Stimulated activated CD4-positive, alpha-beta T cell treated with anti-CD3 and anti-CD28 coated beads, TNF-alpha, amount 100 ng/mL, for 4 hours (primary cell): Measurements from ENCODE around the gene SEMA3B.
"Not testable (repeated sequence)": the region's sequence is repeated elsewhere in the genome, so short reads cannot be mapped to it uniquely, and the experiment has no call there.

ENCODE experiments used
- DNase-seq, 3 experiments: peaks; one replicate each; pipeline ENCODE4 v3.0.0-alpha.2; 2020; ENCODE audit warnings: low read depth in 3 of 3

Gene SEMA3B

DNA sequence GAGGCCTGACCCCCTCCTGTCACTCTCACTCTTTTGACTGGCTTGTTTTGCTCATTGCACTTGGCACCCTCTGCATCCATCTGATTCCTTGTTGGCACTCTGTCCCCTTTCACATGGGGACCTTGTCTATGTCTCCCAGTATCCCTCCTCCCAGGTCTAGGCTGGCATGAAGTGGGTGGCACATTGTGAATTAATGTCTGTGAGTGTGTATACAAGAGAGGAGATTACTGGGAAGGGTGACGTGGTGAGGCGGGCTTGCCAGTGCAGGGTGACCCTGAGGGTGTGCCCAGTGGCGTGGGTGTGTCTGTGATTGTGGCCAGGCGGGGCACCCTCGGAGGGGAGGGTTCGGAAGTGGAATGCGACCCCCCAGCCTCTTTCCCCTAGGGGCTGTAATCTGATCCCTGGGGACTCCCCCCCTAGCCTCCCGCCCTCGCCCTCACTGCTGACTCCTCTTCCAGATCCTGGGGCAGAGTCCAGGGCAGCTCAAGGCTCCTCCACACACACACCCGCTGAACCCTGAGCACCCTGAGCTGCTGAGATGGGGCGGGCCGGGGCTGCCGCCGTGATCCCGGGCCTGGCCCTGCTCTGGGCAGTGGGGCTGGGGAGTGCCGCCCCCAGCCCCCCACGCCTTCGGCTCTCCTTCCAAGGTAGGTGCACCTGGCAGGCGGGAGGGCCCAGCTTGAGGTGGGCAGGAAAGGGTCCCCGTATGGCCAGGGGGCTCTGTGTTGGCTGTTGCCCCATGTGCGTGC lies at the start of gene SEMA3B:
TSS of gene SEMA3B (plus strand) at position 445 of the 749 bp plus-strand sequence. CDS start at position 539, 94 bp downstream.
- DNase-seq = no peak

DNA sequence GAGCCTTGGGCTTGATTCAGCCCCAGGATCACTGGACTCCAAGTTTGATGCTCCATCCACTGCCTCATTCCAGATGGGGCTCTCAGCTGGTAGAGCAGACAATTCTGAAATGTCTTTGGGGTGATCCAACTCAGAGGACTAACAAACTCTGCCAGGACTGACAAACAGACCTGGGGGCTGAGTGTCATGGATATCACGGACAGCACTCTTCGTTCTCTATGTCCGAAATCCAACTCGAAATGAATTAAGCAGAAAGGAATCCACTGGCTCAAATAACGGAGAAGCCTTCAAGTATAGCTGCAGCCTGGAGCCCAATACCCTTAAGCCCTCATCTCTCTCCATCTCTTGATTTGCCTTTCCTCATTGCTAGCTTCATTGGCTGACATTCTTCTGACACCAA lies 49.7 kb upstream of the SEMA3B start:
- no peak for DNase-seq

GRCh38 chr3:50220109-50220508 lies 48.8 kb upstream of the SEMA3B start:
- DNase-seq = no peak

- no peak for DNase-seq
Measured at GRCh38 chr3:50221051-50221410, 47.9 kb upstream of the SEMA3B start.

GRCh38 chr3:50221411-50222168 lies 47.4 kb upstream of the SEMA3B start:
- no peak for DNase-seq

- DNase-seq = no peak
Measured at GRCh38 chr3:50222169-50222528, 46.8 kb upstream of the SEMA3B start.

DNA sequence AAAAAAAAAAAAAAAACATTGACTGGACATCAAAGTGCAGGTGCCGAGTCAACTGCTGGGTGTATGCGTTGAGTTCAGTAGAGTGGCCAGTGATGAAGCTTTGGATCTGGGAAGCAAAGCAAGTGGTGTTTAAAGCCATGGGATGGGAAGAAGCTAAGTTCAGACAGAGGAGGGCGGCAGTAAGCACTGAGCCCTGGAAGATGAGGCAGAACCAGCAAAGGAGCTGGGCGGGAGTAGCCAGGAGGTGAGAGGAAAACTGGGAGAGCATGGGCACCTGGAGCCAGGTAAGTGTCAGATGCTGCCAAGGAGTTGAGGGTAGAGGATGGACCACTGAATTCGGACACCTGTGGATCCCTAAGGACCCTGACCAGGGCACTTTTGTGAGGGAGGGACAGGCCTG lies 44.3 kb upstream of the SEMA3B start:
- DNase-seq = no peak

DNA sequence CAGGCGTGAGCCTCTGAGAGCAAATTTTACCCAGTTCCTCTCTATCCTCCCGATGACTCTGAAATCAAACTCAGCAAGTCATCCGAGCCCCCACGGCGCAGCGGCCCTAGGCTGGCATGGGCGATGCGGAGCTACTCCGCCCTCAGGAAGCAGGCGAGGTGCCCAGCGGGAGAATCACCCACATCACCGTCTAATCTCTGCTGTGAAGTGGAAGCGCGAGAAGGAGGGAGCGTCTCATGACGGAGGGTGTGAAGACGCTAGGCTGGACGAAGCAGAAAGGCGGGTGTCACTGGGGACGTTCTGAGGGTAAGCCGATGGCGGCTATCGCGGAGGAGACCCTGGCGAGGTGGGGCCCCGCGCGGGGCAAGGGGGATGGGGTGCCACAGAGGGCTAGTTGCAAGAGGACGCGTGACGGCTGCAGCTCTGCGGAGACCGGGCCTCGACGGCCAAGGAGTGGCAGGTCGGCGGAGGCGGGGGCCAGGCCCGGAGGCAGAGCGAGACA lies 42.0 kb upstream of the SEMA3B start:
- DNase-seq = peak in 1 of 3 experiments; percentile 26

- DNase-seq = peak; percentile 75 to 78 (median 75)
Measured at GRCh38 chr3:50227390-50228183, 41.4 kb upstream of the SEMA3B start.

DNA sequence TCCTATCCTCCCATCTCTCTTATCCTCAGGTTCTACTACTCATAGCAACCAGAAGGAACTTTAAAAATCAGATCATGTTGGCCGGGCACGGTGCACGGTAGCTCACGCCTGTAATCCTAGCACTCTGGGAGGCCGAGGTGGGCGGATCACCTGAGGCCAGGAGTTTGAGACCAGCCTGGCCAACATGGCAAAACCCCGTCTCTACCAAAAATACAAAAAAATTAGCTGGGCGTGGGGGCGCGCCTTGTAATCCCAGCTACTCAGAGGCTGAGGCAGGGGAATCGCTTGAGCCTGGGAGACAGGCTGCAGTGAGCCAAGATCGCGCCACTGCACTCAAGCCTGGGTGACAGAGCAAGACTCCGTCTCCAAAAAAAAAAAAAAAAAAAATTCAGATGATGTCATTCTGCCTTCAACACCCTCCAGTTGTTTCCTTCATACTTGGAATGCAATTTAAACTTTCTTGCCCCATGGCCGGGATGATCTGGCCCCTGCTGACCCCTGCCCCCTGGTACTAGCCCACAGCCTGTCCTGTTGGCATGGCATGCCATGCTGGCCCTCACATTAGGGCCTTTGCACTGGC lies 40.7 kb upstream of the SEMA3B start:
- not testable (repeated sequence) for DNase-seq

GRCh38 chr3:50229490-50229889 lies 39.5 kb upstream of the SEMA3B start:
- DNase-seq = no peak

- DNase-seq = no peak
Measured at GRCh38 chr3:50230104-50230793, 38.7 kb upstream of the SEMA3B start.

GRCh38 chr3:50230794-50231125 lies 38.2 kb upstream of the SEMA3B start:
- no peak for DNase-seq

DNA sequence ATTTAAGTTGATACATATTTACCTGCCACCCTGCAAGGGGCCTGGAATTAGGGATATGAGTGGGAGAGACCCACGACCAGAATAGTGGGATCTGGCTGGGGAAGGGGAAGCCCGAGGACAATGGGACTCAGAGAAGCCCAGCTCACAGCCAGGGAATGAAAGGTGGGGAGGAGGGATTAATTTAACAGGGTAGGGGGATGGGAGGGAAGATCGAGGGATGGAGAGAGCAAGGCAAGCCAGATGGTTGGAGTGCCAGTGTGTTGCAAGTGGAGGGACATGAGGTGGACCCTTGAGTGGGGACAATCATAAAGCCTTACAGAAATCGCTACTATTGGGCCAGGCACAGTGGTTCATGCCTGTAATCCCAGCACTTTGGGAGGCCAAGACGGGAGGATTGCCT lies 37.4 kb upstream of the SEMA3B start:
- no peak for DNase-seq

DNA sequence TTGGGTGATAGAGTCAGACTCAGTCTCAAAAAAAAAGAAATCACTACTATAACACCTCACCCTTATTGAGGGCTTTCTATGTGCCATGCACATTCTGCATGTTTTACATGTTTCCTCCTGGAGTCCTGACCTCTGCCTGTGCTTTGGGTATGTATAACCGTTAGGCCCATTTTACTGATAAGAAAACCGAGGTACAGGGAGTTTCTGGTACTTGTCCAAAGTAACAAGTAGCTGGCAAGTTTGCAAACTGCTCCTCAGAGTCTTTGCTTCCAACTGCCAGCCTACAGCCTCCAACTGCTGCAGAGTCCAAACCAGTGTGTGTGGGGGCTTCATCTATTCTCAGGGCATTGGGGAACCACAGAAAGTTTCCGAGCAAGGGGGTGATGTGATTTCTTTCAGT lies 36.6 kb upstream of the SEMA3B start:
- DNase-seq = no peak

DNA sequence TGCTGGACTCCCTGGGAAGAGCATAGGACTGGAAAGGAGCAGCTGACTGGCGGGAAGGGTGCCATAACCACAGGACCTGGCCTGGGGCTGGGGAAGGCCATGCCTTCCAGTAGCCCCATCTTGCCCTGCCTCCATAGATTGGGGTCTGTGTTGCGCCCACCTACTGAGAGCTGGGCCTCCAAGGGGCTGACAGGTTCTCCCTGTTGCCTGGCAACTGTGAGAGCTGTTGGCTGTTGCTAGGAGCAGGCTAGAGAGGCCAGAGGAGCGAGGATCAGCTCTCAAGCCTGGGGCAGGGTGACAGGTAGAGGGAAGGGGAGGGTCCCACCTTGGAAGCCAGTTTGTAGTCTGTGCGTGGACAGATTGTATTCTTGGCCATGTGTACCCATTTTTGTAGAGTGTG lies 35.8 kb upstream of the SEMA3B start:
- DNase-seq = no peak

DNA sequence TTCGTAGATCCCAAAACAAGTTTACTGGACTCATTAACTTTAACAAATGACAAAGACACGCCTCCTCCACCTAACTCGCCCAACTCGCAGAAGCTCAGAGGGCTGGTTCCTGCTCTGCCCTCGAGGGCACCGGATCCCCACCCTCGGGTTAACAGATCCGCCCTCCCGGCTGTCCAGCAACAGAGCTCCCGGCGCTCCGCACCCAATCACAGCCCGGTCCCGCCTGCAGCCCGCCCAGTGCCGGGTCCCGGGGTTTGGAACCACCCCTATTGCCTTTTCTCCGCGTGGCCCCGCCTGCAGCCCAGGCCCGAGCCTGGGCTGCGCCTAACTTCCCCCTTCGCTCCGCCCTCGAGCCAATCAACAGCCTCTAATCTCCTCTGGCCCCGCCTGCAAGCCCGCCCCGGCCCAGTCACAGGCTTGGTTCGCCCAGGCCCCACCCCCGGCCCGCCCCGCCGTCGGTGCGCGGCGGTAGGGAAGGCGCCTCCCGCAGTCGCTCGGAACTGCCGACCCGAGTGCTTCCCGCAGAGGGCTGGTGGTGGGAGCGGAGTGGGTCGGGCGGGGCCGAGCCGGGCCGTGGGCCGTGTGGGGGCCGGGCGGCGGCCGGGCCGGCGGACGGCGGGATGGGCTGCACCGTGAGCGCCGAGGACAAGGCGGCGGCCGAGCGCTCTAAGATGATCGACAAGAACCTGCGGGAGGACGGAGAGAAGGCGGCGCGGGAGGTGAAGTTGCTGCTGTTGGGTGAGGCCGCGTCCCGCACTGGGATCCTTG lies 33.0 kb upstream of the SEMA3B start, which contains the start of gene GNAI2:
TSS of gene GNAI2 (plus strand) at position 489 of the 768 bp plus-strand sequence. CDS start at position 621, 132 bp downstream.
- peak; percentile 98 for DNase-seq

GRCh38 chr3:50236484-50237132 lies 32.3 kb upstream of the SEMA3B start:
- no peak for DNase-seq

- DNase-seq = no peak
Measured at GRCh38 chr3:50237133-50237651, 31.8 kb upstream of the SEMA3B start.
